HepG2 (cell line): Measurements from ENCODE around the gene MMP28. TPM values are rescaled to one million over a fixed set of nuclear protein-coding genes. Genes with fewer than 3 reads are reported as not detected.
A peak's percentile ranks its signal among the peaks of the same experiment; 100 is the strongest.

ENCODE experiments used
- ARNTL ChIP-seq: sonication (generic); formaldehyde crosslinking; IDR thresholded peaks from 2 replicates; pipeline ENCODE4 v1.4.0; 2020; ENCODE audit warnings: mild to moderate bottlenecking, missing genetic modification reagents
- CBX1 ChIP-seq: IDR thresholded peaks from one replicate; pipeline ENCODE4 v1.6.1; 2016; ENCODE audit warnings: antibody characterized with exemption, low read depth
- DNMT3B ChIP-seq: conservative IDR thresholded peaks from 2 replicates; pipeline ENCODE4 v1.6.1; 2016; ENCODE audit warnings: missing biosample characterization, control low read depth
- FOXC1 ChIP-seq: sonication (generic); formaldehyde crosslinking; IDR thresholded peaks from 2 replicates; pipeline ENCODE4 v1.8.0; 2022; ENCODE audit warnings: mild to moderate bottlenecking, missing genetic modification reagents, borderline replicate concordance
- HDAC2 ChIP-seq: sonication (generic); formaldehyde crosslinking; IDR thresholded peaks from 2 replicates; pipeline ENCODE4 v1.4.0; 2020; ENCODE audit warnings: missing genetic modification reagents
- HOXA7 ChIP-seq: sonication (generic); formaldehyde crosslinking; IDR thresholded peaks from 2 replicates; pipeline ENCODE4 v1.8.1; 2022; ENCODE audit warnings: mild to moderate bottlenecking, missing genetic modification reagents, moderate library complexity
- KDM6A ChIP-seq: IDR thresholded peaks from 2 replicates; pipeline ENCODE4 v1.6.1; 2016; ENCODE audit warnings: low read depth
- MED13 ChIP-seq: sonication (generic); formaldehyde crosslinking; IDR thresholded peaks from 2 replicates; pipeline ENCODE4 v1.5.0; 2020; ENCODE audit warnings: missing genetic modification reagents
- NR1H2 ChIP-seq: sonication (generic); formaldehyde crosslinking; IDR thresholded peaks from 2 replicates; pipeline ENCODE4 v1.8.1; 2022; ENCODE audit warnings: low read depth, missing genetic modification reagents, borderline replicate concordance
- NR2F1 ChIP-seq, 2 experiments: fragments of 450-650 bp in 1 of 2; formaldehyde crosslinking in 1 of 2; IDR thresholded peaks; 2 replicates each; pipeline versions ENCODE4 v1.5.0 to v1.6.1; 2016 to 2020; ENCODE audit warnings: mild to moderate bottlenecking in 1 of 2, missing compliant biosample characterization in 1 of 2, missing genetic modification reagents in 1 of 2, moderate library complexity in 1 of 2
- PAF1 ChIP-seq: IDR thresholded peaks from 2 replicates; pipeline ENCODE4 v1.6.1; 2016; ENCODE audit warnings: missing genetic modification reagents, missing compliant biosample characterization
- RERE ChIP-seq: IDR thresholded peaks from 2 replicates; pipeline ENCODE4 v1.6.1; 2016; ENCODE audit warnings: low read depth, missing genetic modification reagents, missing compliant biosample characterization
- SP1 ChIP-seq, 2 experiments: fragments of 450-650 bp in 1 of 2; sonication (generic) in 1 of 2; formaldehyde crosslinking in 1 of 2; IDR thresholded peaks; 2 replicates each; pipeline versions ENCODE4 v1.4.0 to v1.6.1; 2016 to 2020; ENCODE audit warnings: missing genetic modification reagents in 1 of 2
- ZBTB43 ChIP-seq: sonication (generic); formaldehyde crosslinking; conservative IDR thresholded peaks from 2 replicates; pipeline ENCODE4 v1.4.0; 2020; ENCODE audit warnings: missing genetic modification reagents
- ZMYM2 ChIP-seq: sonication (generic); formaldehyde crosslinking; IDR thresholded peaks from 2 replicates; pipeline ENCODE4 v1.8.0; 2022; ENCODE audit warnings: mild to moderate bottlenecking, missing genetic modification reagents
- ZNF138 ChIP-seq: sonication (generic); formaldehyde crosslinking; IDR thresholded peaks from 2 replicates; pipeline ENCODE4 v1.5.0; 2020; ENCODE audit warnings: mild to moderate bottlenecking, low read depth, missing genetic modification reagents
- ZNF232 ChIP-seq: sonication (generic); formaldehyde crosslinking; IDR thresholded peaks from 2 replicates; pipeline ENCODE4 v1.4.0; 2020; ENCODE audit warnings: missing genetic modification reagents, borderline replicate concordance
- ZNF253 ChIP-seq: sonication (generic); formaldehyde crosslinking; IDR thresholded peaks from 2 replicates; pipeline ENCODE4 v1.8.0; 2022; ENCODE audit warnings: mild to moderate bottlenecking, missing genetic modification reagents, borderline replicate concordance
- ZNF343 ChIP-seq: sonication (generic); formaldehyde crosslinking; IDR thresholded peaks from 2 replicates; pipeline ENCODE4 v1.4.0; 2020; ENCODE audit warnings: mild to moderate bottlenecking, missing genetic modification reagents
- ZNF570 ChIP-seq: sonication (generic); formaldehyde crosslinking; IDR thresholded peaks from 2 replicates; pipeline ENCODE4 v1.4.0; 2020; ENCODE audit warnings: mild to moderate bottlenecking, missing genetic modification reagents, borderline replicate concordance
- polyA plus RNA-seq, 8 experiments: library from polyadenylated mRNA; depleted of rRNA in 3 of 8; stranded (reverse) in 7 of 8; unstranded in 1 of 8; fragments of >200 nt; fragmentation: Illumina TruSeq in 4 of 8; extraction: Trizol in 4 of 8; gene quantifications; 2 replicates each; pipeline versions ENCODE4 v1.2.1 to v1.2.3, GENCODE V29; 2011 to 2016; ENCODE audit warnings: low read depth in 4 of 8, missing spikeins in 1 of 8, mixed read lengths in 1 of 8; ENCODE audit not compliant: insufficient read depth in 1 of 8
- total RNA-seq, 5 experiments: library from RNA; depleted of rRNA; stranded (reverse); fragments of >200 nt; fragmentation: Illumina TruSeq; extraction: Trizol; gene quantifications; 2 replicates each; pipeline ENCODE4 v1.2.3, GENCODE V29; 2016; ENCODE audit warnings: low read depth in 1 of 5
- TF ChIP-seq, protein P1 (sequence below): sonication (generic); formaldehyde crosslinking; IDR thresholded peaks from 2 replicates; pipeline ENCODE4 v1.4.0; 2020; ENCODE audit warnings: missing genetic modification reagents

MMP28 gene
- total and polyA plus RNA-seq, 2 of the 13 experiments (the other 11 are each of a cell fraction or from before 2014, with no cell fraction given): not detected

DNA sequence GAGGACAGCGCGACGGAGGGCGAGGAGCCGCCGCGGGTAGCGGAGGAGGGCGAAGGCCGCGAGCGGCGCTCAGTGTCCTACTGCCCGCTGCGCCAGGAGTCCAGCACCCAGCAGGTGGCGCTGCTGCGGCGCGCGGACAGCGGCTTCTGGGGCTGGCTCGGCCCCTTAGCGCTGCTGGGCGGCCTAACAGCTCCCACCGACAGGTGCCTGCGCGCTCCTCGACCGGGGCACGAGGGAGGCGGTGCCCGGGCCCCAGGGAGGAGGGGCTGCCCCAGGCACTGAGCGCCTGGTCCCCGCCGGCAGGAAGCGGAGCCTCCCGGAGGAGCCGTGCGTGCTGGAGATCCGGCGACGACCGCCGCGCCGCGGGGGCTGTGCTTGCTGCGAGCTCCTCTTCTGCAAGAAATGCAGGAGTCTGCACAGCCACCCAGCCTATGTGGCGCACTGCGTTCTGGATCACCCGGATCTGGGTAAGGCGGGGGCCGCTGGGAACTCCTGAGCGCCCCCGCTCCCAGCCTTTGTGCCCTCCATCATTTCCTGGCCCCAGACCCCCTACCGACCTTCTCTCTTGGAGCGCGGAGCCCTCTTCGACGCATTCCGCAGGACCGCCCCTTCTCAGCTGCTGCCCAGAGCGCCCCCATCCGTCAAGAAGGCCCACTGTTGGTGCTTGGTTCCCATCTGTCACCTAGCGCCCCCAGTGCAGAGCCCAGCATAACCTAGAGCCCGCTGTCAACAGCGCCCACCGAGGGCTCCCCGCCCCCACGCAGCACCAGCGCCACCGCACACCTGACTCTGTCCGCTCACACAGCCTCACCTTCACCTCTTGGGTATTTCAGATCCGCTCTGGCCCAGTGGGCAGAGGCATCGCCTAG, 31.1 kb downstream of the MMP28 start (continued):
- TF ChIP-seq ARNTL (CRISPR knock-in tag) (0 out of 2 replicates have a peak, but pooled peaks have one; percentile 60), SP1 (IDR thresholded peaks at IDR 0.05) (no peak), SP1 (CRISPR knock-in tag; IDR thresholded peaks at IDR 0.05) (no peak), HDAC2 (no peak; the same call in 1 of the 2 replicates), ZBTB43 (CRISPR knock-in tag) (peak; percentile 76), PAF1 (CRISPR knock-in tag) (no peak), MED13 (CRISPR knock-in tag) (peak; percentile 59; the same call in 1 of the 2 replicates), ZMYM2 (CRISPR knock-in tag) (peak; percentile 18; the same call in 1 of the 2 replicates), ZNF570 (CRISPR knock-in tag) (peak; percentile 60; the same call in 1 of the 2 replicates), NR2F1 (CRISPR knock-in tag; IDR thresholded peaks at IDR 0.05) (no peak), NR1H2 (CRISPR knock-in tag) (peak; percentile 64; the same call in 1 of the 2 replicates), HOXA7 (CRISPR knock-in tag) (no peak), FOXC1 (CRISPR knock-in tag) (peak; percentile 90), ZNF138 (peak; percentile 66; the same call in 1 of the 2 replicates), ZNF343 (CRISPR knock-in tag) (peak; percentile 80), ZNF232 (peak; percentile 72; the same call in 1 of the 2 replicates), DNMT3B (CRISPR knock-in tag) (no peak), KDM6A (CRISPR knock-in tag) (no peak), CBX1 (no peak), RERE (no peak), ZNF253 (CRISPR knock-in tag) (0 out of 2 replicates have a peak, but pooled peaks have one; percentile 50)
- TF ChIP-seq, protein P1, sequence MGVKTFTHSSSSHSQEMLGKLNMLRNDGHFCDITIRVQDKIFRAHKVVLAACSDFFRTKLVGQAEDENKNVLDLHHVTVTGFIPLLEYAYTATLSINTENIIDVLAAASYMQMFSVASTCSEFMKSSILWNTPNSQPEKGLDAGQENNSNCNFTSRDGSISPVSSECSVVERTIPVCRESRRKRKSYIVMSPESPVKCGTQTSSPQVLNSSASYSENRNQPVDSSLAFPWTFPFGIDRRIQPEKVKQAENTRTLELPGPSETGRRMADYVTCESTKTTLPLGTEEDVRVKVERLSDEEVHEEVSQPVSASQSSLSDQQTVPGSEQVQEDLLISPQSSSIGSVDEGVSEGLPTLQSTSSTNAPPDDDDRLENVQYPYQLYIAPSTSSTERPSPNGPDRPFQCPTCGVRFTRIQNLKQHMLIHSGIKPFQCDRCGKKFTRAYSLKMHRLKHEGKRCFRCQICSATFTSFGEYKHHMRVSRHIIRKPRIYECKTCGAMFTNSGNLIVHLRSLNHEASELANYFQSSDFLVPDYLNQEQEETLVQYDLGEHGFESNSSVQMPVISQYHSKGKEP (CRISPR knock-in tag): 0 out of 2 replicates have a peak, but pooled peaks have one; percentile 26
